GM10266 (cell line): ENCODE measurements around the gene TMEM239.

Experiments
- DNase-seq: peaks from one replicate; pipeline ENCODE4 v3.0.0; 2012; ENCODE audit errors: extremely low spot score
- TF ChIP-seq, protein P1 (sequence below): IDR thresholded peaks from 2 replicates; pipeline ENCODE4 v1.5.1; 2012; ENCODE audit warnings: mild to moderate bottlenecking, low read depth; ENCODE audit not compliant: control insufficient read depth, insufficient read depth; ENCODE audit errors: missing control alignments

TMEM239 gene

DNA sequence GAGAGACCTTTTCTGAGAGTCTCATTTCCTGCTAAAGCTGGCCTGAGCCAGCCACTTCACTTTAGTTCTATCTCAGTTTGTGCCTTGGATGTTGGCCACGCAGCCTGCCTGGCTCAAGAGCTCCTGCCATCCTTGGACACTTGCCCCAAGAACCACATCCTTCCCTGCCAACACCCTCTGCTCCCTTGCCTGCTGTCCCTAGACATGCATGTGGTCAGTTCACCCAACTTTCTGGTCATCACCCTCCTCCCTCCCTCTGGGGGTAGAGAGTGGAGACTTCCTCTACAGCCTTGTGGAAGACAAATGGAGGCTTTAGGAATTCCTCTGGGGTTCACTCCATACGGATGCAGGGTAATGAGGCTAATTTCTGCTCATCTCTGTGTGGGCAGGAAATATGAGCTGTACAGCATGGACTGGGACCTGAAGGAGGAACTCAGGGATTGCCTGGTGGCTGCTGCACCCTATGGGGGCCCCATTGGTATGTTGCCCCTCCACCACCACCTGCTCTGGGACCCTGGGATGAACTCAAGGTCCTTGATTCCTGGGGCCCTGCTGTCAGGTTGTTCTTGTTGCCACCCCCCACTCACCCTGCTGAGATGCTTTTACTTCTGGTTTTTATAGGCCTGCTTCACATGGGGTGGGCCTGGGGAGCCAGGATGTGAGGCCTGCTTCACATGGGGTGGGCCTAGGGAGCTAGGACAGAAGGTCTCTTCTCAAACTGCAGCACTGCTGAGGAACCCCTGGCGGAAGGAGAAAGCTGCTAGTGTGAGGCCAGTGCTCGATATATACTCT, 43.4 kb downstream of the TMEM239 start:
- DNase-seq, result no peak
- TF ChIP-seq, protein P1, sequence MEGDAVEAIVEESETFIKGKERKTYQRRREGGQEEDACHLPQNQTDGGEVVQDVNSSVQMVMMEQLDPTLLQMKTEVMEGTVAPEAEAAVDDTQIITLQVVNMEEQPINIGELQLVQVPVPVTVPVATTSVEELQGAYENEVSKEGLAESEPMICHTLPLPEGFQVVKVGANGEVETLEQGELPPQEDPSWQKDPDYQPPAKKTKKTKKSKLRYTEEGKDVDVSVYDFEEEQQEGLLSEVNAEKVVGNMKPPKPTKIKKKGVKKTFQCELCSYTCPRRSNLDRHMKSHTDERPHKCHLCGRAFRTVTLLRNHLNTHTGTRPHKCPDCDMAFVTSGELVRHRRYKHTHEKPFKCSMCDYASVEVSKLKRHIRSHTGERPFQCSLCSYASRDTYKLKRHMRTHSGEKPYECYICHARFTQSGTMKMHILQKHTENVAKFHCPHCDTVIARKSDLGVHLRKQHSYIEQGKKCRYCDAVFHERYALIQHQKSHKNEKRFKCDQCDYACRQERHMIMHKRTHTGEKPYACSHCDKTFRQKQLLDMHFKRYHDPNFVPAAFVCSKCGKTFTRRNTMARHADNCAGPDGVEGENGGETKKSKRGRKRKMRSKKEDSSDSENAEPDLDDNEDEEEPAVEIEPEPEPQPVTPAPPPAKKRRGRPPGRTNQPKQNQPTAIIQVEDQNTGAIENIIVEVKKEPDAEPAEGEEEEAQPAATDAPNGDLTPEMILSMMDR, result no peak

DNA sequence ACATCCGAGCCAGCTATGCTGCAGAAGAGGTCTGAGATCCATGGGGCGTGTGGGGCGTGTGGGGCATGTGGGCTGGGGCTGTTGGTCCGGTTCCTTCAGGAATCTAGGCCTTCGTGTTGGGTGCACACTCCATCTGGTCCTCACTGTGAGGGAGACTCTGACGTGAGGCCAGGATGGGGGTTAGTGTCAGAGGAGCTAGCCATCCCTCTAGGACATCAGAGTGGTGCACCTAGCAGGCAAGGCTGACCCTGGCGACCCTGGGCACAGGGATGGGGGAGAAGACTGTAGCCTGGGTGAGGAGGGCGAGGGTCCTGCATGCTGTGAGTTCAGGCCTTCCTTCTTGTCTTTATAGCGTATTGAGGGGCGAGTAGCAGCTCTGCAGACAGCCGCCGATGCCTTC, 48.5 kb downstream of the TMEM239 start:
- TF ChIP-seq, protein P1, result no peak
- no peak for DNase-seq

DNA sequence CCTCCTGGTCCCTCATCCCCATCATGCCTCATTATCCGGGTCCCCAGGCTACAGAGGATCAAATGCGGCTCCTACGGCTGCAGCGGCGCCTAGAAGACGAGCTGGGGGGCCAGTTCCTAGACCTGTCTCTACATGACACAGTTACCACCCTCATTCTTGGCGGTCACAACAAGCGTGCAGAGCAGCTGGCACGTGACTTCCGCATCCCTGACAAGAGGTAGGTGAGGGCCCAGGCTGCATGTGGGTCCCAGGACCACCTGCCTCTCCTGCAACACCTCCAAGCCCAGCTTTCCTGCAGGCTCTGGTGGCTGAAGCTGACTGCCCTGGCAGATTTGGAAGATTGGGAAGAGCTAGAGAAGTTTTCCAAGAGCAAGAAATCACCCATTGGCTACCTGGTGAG, 48.9 kb downstream of the TMEM239 start:
- DNase-seq, result no peak
- TF ChIP-seq, protein P1, result no peak

DNA sequence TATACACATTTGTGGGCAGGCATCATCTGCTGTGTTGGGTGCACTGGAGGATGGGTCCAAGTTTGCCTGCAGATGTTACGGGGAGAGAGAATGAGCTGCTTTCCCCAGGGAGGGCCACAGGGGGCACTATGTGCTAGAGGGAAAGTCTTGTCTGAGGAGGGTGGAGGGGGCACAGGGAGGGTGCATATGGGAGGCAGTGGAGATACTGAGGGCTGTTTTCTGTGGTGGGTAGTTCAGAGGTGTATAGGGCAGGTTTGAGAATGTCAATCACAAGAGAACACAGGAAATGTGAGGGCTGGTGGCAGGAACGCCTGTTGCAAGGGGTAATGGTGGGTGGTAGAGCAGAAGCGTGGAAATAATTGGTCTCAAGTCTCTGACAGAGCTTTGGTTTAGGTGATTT, 49.5 kb downstream of the TMEM239 start:
- DNase-seq, result no peak
- TF ChIP-seq, protein P1, result no peak

DNA sequence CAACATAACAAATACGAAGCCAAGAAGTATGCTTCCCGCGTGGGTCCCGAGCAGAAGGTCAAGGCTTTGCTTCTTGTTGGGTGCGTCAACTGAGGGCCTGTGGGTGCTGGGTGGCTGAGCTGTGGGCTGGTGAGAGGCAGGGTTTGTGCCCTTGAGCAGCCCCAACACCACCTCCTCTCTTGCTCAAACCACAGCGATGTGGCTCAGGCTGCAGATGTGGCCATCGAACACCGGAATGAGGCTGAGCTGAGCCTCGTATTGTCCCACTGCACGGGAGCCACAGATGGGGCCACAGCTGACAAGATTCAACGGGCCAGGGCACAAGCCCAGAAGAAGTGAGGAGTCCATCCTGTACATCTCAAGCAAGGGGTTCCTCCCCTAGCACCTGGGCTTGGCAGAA, 50.1 kb downstream of the TMEM239 start:
- no peak for DNase-seq
- TF ChIP-seq, protein P1, result no peak

DNA sequence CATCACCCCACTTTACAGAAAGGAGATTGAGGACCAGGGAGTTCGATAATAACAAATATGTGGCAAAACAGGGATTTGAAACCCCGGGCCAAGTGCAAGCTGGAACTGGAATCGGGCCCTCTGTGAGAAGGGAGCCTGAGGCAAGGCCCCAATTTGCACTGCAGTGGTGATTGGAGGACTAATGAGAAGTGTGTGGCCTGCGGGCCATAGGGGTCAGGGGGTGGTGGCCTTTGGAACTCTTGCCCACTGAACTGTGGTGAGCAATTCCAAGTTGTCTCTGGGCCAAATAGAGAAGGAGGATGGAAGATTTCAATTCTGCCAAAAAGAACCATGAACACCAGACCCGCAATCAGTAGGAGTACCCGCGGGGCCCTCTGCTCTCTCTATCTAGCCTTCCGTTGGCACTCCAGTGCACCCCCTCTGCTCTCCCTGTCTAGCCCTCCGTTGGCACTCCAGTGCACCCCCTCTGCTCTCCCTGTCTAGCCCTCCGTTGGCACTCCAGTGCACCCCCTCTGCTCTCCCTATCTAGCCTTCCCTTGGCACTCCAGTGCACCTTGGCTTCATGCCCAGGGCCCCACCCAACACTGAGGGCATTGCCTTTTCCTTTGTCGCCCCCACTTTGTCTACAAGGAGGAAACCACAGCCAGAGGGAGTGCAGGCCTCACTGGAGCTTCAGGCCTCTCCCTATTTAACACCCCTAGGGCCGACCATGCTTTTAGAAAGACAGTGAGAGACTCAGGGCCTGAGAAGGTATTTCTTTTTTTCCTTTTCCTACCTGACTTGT, 51.1 kb downstream of the TMEM239 start:
- TF ChIP-seq, protein P1, result no peak
- no peak for DNase-seq
